Liver (tissue), 9 donors: ENCODE results near the gene TSPAN5. TPM values are rescaled to one million over a fixed set of nuclear protein-coding genes. Genes with fewer than 3 reads are reported as not detected.
A peak's percentile ranks its signal among the peaks of the same experiment; 100 is the strongest.

Experiments used
- DNase-seq: peaks from one replicate; pipeline ENCODE4 v3.0.0-alpha.2; 2017; ENCODE audit warnings: low spot score
- H3K27ac ChIP-seq, 2 donors: one replicate each; pipeline ENCODE4 v1.7.0; 2013; ENCODE audit warnings: inconsistent platforms in 2 of 2, low read length in 2 of 2, control low read depth in 1 of 2, low read depth in 1 of 2, mild to moderate bottlenecking in 1 of 2
- H3K27me3 ChIP-seq, 4 donors: one replicate each; pipeline versions ENCODE4 v1.6.1 to v1.7.0; 2013; ENCODE audit warnings: low read length in 3 of 4, inconsistent platforms in 1 of 4, mild to moderate bottlenecking in 1 of 4, moderate library complexity in 1 of 4; ENCODE audit not compliant: control insufficient read depth in 4 of 4, insufficient read depth in 4 of 4
- H3K36me3 ChIP-seq, 4 donors: one replicate each; pipeline versions ENCODE4 v1.6.1 to v1.7.0; 2013; ENCODE audit warnings: low read length in 3 of 4, mild to moderate bottlenecking in 3 of 4, low read depth in 1 of 4, moderate library complexity in 1 of 4; ENCODE audit not compliant: control insufficient read depth in 4 of 4, insufficient read depth in 3 of 4
- H3K4me1 ChIP-seq, 4 donors: one replicate each; pipeline versions ENCODE4 v1.6.1 to v1.7.0; 2013; ENCODE audit warnings: low read length in 3 of 4, mild to moderate bottlenecking in 3 of 4, moderate library complexity in 1 of 4; ENCODE audit not compliant: control insufficient read depth in 4 of 4, insufficient read depth in 4 of 4
- H3K4me3 ChIP-seq, 3 donors: one replicate each; pipeline versions ENCODE4 v1.6.1 to v1.7.0; 2013; ENCODE audit warnings: low read length in 3 of 3, control low read depth in 1 of 3, low read depth in 1 of 3, mild to moderate bottlenecking in 1 of 3
- H3K9ac ChIP-seq, 2 donors: one replicate each; pipeline ENCODE4 v1.7.0; 2013; ENCODE audit warnings: low read length in 2 of 2, mild to moderate bottlenecking in 2 of 2, moderate library complexity in 2 of 2, control low read depth in 1 of 2, low read depth in 1 of 2
- H3K9me3 ChIP-seq, 4 donors: one replicate each; pipeline versions ENCODE4 v1.6.1 to v1.7.0; 2013; ENCODE audit warnings: low read length in 3 of 4; ENCODE audit not compliant: control insufficient read depth in 4 of 4
- EGR1 ChIP-seq, 2 donors: IDR thresholded peaks; 2 replicates each; pipeline ENCODE4 v1.6.1; 2016 to 2018; ENCODE audit warnings: antibody characterized with exemption in 2 of 2, low read depth in 2 of 2
- FOXA1 ChIP-seq: IDR thresholded peaks from 2 replicates; pipeline ENCODE4 v1.6.1; 2016; ENCODE audit warnings: antibody characterized with exemption
- FOXA2 ChIP-seq: IDR thresholded peaks from 2 replicates; pipeline ENCODE4 v1.6.1; 2016; ENCODE audit warnings: antibody characterized with exemption
- GABPA ChIP-seq, 2 donors: IDR thresholded peaks in 1 of 2; conservative IDR thresholded peaks in 1 of 2; 2 replicates each; pipeline ENCODE4 v1.6.1; 2016; ENCODE audit warnings: antibody characterized with exemption in 2 of 2, mild to moderate bottlenecking in 1 of 2, moderate library complexity in 1 of 2
- HNF4A ChIP-seq, 2 donors: conservative IDR thresholded peaks; 2 replicates each; pipeline ENCODE4 v1.6.1; 2016; ENCODE audit warnings: antibody characterized with exemption in 2 of 2, mild to moderate bottlenecking in 2 of 2
- JUND ChIP-seq, 2 donors: IDR thresholded peaks; 2 replicates each; pipeline ENCODE4 v1.6.1; 2016; ENCODE audit warnings: antibody characterized with exemption in 2 of 2
- RAD21 ChIP-seq, 2 donors: IDR thresholded peaks; 2 replicates each; pipeline ENCODE4 v1.6.1; 2016; ENCODE audit warnings: antibody characterized with exemption in 2 of 2, mild to moderate bottlenecking in 2 of 2
- REST ChIP-seq: IDR thresholded peaks from 2 replicates; pipeline ENCODE4 v1.6.1; 2016; ENCODE audit warnings: antibody characterized with exemption, mild to moderate bottlenecking
- RXRA ChIP-seq, 2 donors: IDR thresholded peaks; 2 replicates each; pipeline ENCODE4 v1.6.1; 2017 to 2018; ENCODE audit warnings: antibody characterized with exemption in 2 of 2, mild to moderate bottlenecking in 1 of 2
- SP1 ChIP-seq: IDR thresholded peaks from 2 replicates; pipeline ENCODE4 v1.6.1; 2018; ENCODE audit warnings: antibody characterized with exemption, mild to moderate bottlenecking
- TAF1 ChIP-seq: conservative IDR thresholded peaks from 2 replicates; pipeline ENCODE4 v1.6.1; 2016; ENCODE audit warnings: antibody characterized with exemption, mild to moderate bottlenecking
- WGBS: extraction: QIAGEN DNeasy Blood & Tissue Kit; methylation state at CpG from one replicate; pipeline ENCODE4 v1.1.7; 2013; 5-methylcytosine and 5-hydroxymethylcytosine counted together
- polyA plus RNA-seq, 2 donors: library from polyadenylated mRNA; stranded (reverse) in 1 of 2; unstranded in 1 of 2; fragments of 200-250 nt in 1 of 2; fragments of >200 nt in 1 of 2; fragmentation: Nextera tagmentation in 1 of 2; extraction: Ambion mirVana in 1 of 2; gene quantifications; one replicate each; pipeline versions ENCODE4 v1.2.1 to v1.2.3, GENCODE V29; 2013 to 2015
- total RNA-seq, 2 donors: library from RNA; depleted of rRNA; stranded (reverse); fragments of >200 nt; gene quantifications; one replicate each; pipeline ENCODE4 v1.2.3, GENCODE V29; 2014
- TF ChIP-seq, protein P1 (sequence below): IDR thresholded peaks from 2 replicates; pipeline ENCODE4 v1.6.1; 2016; ENCODE audit warnings: antibody characterized with exemption
- TF ChIP-seq, protein P2 (sequence below): IDR thresholded peaks from 2 replicates; pipeline ENCODE4 v1.6.1; 2016; ENCODE audit warnings: antibody characterized with exemption
- TF ChIP-seq, protein P3 (sequence below): fragments of 150-350 bp; IDR thresholded peaks from 2 replicates; pipeline ENCODE4 v1.5.1; 2017; ENCODE audit warnings: improper control_type of control experiment, low read depth, low read length; ENCODE audit not compliant: missing input control
- donor health status: healthy.
- donor health status: healthy.
- donor health status: healthy.
- donor health status: healthy.
- donor health status: healthy.

TSPAN5 gene
- total and polyA plus RNA-seq, 4 donors = 0.36 to 54.0 (median 0.63) TPM

- H3K9ac ChIP-seq = no peak overlapping the region
- H3K27me3 ChIP-seq = no peaks in the 10 kb centered on the region
- H3K27ac ChIP-seq = no peak overlapping the region
- H3K36me3 ChIP-seq = no peaks in the 10 kb centered on the region
- peak; percentile 5 for DNase-seq
- WGBS = 90% methylated on average over 4 of the region's 4 CpGs
- TF ChIP-seq RXRA (IDR thresholded peaks at IDR 0.05) (no peak), FOXA1 (no peak), HNF4A (conservative IDR thresholded peaks at IDR 0.05) (no peak), RAD21 (IDR thresholded peaks at IDR 0.05) (no peak), TAF1 (no peak), GABPA (IDR thresholded peaks at IDR 0.05 in 1 of 2, conservative IDR thresholded peaks at IDR 0.05 in 1 of 2) (no peak), JUND (IDR thresholded peaks at IDR 0.05) (no peak), EGR1 (IDR thresholded peaks at IDR 0.05; ENCODE audit: low read depth in 2 of 2) (no peak)
- TF ChIP-seq, protein P1, sequence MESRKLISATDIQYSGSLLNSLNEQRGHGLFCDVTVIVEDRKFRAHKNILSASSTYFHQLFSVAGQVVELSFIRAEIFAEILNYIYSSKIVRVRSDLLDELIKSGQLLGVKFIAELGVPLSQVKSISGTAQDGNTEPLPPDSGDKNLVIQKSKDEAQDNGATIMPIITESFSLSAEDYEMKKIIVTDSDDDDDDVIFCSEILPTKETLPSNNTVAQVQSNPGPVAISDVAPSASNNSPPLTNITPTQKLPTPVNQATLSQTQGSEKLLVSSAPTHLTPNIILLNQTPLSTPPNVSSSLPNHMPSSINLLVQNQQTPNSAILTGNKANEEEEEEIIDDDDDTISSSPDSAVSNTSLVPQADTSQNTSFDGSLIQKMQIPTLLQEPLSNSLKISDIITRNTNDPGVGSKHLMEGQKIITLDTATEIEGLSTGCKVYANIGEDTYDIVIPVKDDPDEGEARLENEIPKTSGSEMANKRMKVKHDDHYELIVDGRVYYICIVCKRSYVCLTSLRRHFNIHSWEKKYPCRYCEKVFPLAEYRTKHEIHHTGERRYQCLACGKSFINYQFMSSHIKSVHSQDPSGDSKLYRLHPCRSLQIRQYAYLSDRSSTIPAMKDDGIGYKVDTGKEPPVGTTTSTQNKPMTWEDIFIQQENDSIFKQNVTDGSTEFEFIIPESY = no peak
- TF ChIP-seq, protein P2, sequence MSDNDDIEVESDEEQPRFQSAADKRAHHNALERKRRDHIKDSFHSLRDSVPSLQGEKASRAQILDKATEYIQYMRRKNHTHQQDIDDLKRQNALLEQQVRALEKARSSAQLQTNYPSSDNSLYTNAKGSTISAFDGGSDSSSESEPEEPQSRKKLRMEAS = no peak
- no peaks in the 10 kb centered on the region for H3K4me1 ChIP-seq
- H3K4me3 ChIP-seq = no peak overlapping the region
- no peaks in the 10 kb centered on the region for H3K9me3 ChIP-seq
Measured at GRCh38 chr4:98509721-98510120, 148.7 kb downstream of the TSPAN5 start.

- TF ChIP-seq, protein P1 = no peak
- no peak for TF ChIP-seq REST
- TF ChIP-seq FOXA1 = no peak
- TF ChIP-seq, protein P3, sequence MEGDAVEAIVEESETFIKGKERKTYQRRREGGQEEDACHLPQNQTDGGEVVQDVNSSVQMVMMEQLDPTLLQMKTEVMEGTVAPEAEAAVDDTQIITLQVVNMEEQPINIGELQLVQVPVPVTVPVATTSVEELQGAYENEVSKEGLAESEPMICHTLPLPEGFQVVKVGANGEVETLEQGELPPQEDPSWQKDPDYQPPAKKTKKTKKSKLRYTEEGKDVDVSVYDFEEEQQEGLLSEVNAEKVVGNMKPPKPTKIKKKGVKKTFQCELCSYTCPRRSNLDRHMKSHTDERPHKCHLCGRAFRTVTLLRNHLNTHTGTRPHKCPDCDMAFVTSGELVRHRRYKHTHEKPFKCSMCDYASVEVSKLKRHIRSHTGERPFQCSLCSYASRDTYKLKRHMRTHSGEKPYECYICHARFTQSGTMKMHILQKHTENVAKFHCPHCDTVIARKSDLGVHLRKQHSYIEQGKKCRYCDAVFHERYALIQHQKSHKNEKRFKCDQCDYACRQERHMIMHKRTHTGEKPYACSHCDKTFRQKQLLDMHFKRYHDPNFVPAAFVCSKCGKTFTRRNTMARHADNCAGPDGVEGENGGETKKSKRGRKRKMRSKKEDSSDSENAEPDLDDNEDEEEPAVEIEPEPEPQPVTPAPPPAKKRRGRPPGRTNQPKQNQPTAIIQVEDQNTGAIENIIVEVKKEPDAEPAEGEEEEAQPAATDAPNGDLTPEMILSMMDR = no peak
- TF ChIP-seq JUND (IDR thresholded peaks at IDR 0.05) = no peak
- no peak for TF ChIP-seq SP1
- TF ChIP-seq FOXA2 = no peak
- TF ChIP-seq HNF4A (conservative IDR thresholded peaks at IDR 0.05) = no peak
- no peak for TF ChIP-seq RAD21 (IDR thresholded peaks at IDR 0.05)
- TF ChIP-seq EGR1 (IDR thresholded peaks at IDR 0.05; ENCODE audit: low read depth in 2 of 2) = no peak
- Histone ChIP-seq H3K9me3 (no peaks in the 10 kb centered on the region), H3K4me1 (no peaks in the 10 kb centered on the region), H3K36me3 (no peaks in the 10 kb centered on the region), H3K27me3 (no peaks in the 10 kb centered on the region), H3K4me3 (no peak overlapping the region), H3K27ac (no peak overlapping the region), H3K9ac (no peak overlapping the region)
- DNase-seq = peak; percentile 3
- WGBS = 85% methylated on average over 7 of the region's 7 CpGs
Measured at GRCh38 chr4:98508829-98509598, 149.4 kb downstream of the TSPAN5 start.
